ENCODE data around the gene MED16.
A peak's percentile ranks its signal among the peaks of the same experiment; 100 is the strongest.
"Not testable (repeated sequence)": the region's sequence is repeated elsewhere in the genome, so short reads cannot be mapped to it uniquely, and the experiment has no call there.

MED16 gene

DNA sequence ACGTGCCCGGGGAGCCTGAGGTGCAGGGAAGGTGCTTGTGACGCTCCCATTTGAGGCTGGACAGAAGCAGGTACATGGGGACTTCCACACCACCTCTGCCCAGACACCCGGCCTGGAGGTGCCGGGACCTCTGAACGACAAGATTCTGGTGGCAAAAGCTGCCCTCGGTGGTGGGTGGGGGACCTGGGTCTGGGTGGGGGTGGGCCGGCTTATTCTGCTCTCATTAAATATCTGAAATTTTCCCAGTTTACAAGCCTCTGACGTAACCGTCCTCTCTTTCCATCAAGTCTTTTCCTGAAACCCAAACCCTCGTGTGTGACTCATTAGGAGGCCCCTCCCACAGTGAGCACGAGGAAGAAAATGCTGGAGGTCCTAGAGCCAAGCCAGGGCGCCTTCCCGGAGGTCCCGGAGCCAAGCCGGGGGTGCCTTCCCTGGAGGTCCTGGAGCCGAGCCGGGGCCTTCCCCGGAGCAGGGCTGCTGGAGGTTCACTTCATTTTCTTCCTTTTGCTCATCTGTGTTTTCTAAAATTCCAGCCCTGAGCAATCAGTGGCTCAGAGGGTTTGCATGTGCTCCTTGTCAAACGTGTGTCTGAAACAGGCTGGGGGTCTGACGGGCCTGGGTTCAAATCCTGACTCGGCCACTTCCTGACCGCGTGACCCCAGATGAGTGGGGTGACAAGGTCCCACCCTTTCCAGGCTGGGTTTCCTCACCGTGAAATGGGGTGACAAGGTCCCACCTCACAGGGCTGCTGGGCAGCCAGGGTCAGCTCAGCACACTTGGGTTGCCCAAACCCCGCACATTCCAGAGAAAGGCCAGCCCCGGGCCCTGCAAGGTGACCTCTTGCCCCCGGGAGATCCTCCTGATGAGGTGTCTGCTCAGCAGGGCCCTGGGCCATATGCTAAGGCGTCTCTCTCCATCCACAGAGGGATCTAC, 23.5 kb downstream of the MED16 start:
- DNase-seq = no peak

GRCh38 chr19:868458-869244, 24.3 kb downstream of the MED16 start:
- DNase-seq = no peak

DNA sequence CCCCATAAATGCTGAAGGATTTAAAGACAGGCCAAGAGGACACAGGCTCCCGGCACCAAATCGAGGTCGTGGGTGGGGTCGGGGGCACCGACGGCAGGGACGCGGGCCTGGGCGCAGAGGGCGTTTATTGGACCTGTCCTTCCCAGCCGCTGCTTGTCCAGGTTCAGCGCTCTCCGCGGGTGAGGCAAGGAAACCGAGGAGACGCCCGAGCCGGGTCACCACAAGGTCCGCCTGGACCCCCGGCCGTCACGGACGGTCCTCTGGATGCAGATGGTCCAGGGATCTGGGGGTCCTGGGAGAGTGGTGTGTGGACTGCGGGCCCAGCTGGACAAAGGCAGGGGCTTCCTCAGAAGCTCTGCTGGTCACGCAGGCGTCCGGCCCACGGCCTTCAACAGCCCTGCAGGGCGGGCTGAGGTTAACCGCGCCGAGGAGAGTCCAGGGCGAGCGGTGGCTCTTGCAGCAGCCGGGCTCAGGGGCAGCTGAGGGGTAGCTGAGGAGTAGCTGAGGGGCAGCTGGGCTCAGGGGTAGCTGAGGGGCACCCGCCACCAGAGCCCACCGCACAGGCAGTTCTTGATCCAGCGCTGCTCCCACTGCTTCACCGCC, 25.0 kb downstream of the MED16 start:
- DNase-seq = no peak

GRCh38 chr19:867301-867793, 25.6 kb downstream of the MED16 start:
- DNase-seq = no peak

DNA sequence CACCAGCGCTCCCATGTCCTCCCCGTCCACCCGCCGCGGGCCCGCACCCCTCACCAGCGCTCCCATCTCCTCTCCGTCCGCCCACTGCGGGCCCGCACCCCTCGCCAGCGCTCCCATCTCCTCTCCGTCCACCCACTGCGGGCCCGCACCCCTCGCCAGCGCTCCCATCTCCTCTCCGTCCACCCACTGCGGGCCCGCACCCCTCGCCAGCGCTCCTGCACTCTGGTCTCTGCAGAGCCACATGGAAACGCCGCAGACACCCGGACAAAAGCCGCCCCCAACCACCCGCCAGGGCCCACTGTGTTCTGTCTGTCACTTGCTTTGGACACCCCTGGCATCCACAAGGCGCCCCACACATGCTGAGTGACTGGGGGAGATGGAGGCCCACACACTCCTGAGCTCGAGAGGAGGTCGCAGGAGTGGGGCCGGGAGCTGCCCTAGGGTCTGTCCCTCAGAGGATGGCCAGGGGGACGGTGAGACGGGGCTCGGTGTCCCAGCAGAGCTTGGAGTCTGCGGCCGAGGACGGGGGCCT, 26.2 kb downstream of the MED16 start:
- no peak for DNase-seq

DNA sequence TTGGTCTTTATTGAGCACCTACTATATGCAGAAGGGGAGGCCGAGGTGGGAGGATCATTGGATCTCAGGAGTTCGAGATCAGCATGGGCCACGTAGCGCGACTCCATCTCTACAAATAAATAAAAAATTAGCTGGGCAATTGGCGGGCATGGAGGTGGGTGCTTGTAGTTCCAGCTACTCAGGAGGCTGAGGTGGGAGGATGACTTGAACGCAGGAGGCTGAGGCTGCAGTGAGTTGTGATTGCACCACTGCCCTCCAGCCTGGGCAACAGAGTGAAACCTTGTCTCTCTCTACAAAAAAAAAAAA, 29.7 kb downstream of the MED16 start:
- no peak for DNase-seq

GRCh38 chr19:862581-863314, 30.2 kb downstream of the MED16 start:
- no peak for DNase-seq

DNA sequence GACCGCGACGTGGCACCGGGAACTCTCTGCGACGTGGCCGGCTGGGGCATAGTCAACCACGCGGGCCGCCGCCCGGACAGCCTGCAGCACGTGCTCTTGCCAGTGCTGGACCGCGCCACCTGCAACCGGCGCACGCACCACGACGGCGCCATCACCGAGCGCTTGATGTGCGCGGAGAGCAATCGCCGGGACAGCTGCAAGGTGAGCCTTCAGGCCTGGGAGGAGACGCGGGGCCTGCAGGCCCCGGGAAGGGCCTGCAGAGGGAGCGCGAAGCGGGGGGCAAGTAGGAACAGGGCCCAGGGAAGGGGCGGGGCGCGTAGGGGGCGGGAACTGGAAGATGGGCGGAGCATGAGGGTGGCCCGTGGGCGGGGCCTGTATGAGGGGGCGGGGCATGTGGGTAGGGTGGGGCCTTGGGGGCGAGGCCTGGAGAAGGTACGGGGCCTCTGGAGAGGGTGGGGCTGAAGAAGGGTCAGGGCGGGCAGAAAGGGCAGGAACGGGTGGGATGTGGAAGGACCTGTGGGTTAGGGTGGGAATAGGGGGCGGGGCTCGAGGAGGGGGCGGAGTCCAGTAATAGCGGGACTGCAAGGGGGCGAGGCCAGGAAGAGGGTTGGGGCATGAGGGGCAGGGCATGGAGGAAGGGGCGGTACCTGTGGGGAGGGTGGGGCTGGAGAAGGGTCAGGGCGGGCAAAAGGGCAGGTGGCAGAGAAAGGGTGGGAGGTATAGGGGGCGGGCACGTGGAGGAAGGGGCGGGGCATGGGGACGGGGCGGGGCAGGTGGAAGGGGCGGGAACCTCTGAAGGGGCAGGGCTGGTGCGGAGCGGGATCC, 31.0 kb downstream of the MED16 start:
- DNase-seq = peak; percentile 64

GRCh38 chr19:861141-861755, 31.7 kb downstream of the MED16 start:
- no peak for DNase-seq

DNA sequence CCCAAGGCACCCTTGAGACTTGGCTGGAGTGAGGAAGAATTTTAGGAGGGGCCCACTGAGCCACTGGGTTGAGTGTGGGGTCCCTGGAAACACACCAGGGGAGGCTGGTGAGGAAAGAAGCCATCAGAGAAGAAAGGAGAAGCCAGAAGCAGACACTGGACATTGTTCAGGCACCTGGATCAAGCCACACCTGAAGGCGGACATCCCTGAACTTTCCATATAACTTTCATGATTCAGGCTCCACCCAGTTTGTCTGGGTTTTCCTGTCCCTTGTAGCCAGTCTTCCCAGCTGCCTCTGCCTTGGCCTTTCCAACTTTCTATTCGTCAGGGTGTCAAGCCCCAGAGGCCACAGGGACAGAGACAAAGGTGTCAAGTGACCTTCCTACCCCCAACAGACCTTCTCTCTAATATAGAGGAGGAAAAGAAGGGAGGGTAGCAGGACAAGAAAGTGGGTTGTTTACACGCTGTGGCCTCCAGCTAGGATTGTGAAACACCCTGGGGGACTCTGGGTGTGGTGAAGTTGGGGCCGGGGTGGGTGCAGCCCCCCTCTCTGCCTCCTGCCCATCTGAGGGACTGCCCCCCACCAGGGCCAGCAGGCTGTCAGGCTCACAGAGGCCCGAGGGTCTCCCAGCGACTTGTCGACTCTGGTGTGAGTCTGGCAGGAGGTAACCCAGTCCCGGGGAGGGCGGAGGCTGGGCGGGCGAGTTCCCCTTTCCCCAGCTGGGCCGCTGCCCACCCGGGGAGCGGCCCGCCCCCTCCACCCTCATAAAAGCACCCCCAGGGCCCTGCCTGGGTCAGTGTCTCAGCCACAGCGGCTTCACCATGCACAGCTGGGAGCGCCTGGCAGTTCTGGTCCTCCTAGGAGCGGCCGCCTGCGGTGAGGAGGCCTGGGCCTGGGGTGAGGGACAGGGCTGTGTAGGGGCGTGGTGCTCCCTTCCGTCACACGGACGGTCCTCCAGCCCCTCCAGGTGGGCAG, 33.8 kb downstream of the MED16 start, which contains the start of gene CFD:
Gene CFD, plus strand, starts transcription at position 797 of the 976 bp plus-strand sequence. Its CDS starts 26 bp downstream, at position 823.
- no peak for DNase-seq

GRCh38 chr19:858284-858683, 34.7 kb downstream of the MED16 start:
- DNase-seq = no peak

- DNase-seq = no peak
Measured at GRCh38 chr19:855566-856120, 37.3 kb downstream of the MED16 start.

DNA sequence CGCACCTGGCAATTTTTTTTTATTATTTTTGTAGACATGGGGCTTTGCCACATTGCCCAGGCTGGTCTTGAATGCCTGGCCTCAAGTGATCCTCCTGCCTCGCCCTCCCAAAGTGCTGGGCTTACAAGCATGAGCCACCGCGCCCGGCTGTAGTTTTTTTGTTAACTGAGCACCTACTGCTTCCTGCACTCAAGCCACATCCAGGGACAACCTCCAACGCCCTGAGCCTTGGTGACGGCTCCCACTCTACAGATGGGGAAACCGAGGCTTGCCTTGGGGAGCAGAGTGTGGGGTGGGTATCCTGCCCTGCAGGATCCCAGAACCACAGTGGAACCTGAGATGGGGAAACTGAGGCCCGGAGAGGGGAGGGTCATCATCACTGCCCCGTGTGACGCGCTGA, 37.8 kb downstream of the MED16 start:
- DNase-seq = no peak

DNA sequence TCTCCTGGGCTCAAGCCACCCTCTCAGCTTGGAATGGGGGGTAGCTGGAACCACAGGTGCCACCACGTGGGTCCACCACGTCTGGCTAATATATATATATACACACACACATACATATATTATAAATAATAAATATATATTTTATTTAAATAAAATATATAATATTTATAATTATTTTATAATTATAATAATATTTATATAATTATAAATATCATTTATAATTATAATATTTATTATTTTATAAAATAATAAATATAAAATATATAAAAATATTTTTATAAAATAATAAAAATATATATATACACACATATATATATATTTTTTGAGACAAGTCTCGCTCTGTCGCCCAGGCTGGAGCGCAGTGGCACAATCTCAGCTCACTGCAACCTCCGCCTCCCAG, 38.4 kb downstream of the MED16 start:
- DNase-seq = no peak

GRCh38 chr19:853614-854220, 39.3 kb downstream of the MED16 start:
- DNase-seq = not testable (repeated sequence)

- DNase-seq = no peak
Measured at GRCh38 chr19:853014-853585, 39.9 kb downstream of the MED16 start.

GRCh38 chr19:852136-853013, 40.6 kb downstream of the MED16 start, which contains the start of gene ELANE:
Gene ELANE (plus strand): TSS chr19:852303. CDS start chr19:852329, 26 bp downstream.
- DNase-seq = no peak

- no peak for DNase-seq
Measured at GRCh38 chr19:850979-851335, 42.0 kb downstream of the MED16 start.
